HG03025 (cell line): ENCODE measurements around the gene ARPC5L.
"Not testable (repeated sequence)": the region's sequence is repeated elsewhere in the genome, so short reads cannot be mapped to it uniquely, and the experiment has no call there.

Experiments
- ATAC-seq: cut with Tn5 transposase; IDR thresholded peaks from one replicate; pipeline ENCODE4 v1.9.1; 2021; ENCODE audit warnings: mild to moderate bottlenecking, moderate library complexity; ENCODE audit not compliant: unreplicated experiment, low FRiP score

Gene ARPC5L

GRCh38 chr9:124886866-124887492, 25.0 kb downstream of the ARPC5L start:
- ATAC-seq: no peak

GRCh38 chr9:124887832-124888231, 25.9 kb downstream of the ARPC5L start:
- no peak for ATAC-seq

- no peak for ATAC-seq
Measured at GRCh38 chr9:124889006-124889405, 27.1 kb downstream of the ARPC5L start.

- no peak for ATAC-seq
Measured at GRCh38 chr9:124890179-124890578, 28.2 kb downstream of the ARPC5L start.

GRCh38 chr9:124894035-124894740, 32.3 kb downstream of the ARPC5L start:
- ATAC-seq: no peak

- no peak for ATAC-seq
Measured at GRCh38 chr9:124894741-124895170, 32.8 kb downstream of the ARPC5L start.

GRCh38 chr9:124897570-124898460, 35.9 kb downstream of the ARPC5L start:
- ATAC-seq: no peak

GRCh38 chr9:124899845-124900244, 37.9 kb downstream of the ARPC5L start:
- no peak for ATAC-seq

GRCh38 chr9:124906966-124907365, 45.0 kb downstream of the ARPC5L start:
- no peak for ATAC-seq

- ATAC-seq: no peak
Measured at GRCh38 chr9:124908098-124908497, 46.2 kb downstream of the ARPC5L start.

- no peak for ATAC-seq
Measured at GRCh38 chr9:124911766-124912165, 49.8 kb downstream of the ARPC5L start.

GRCh38 chr9:124913378-124913777, 51.4 kb downstream of the ARPC5L start:
- no peak for ATAC-seq

GRCh38 chr9:124914753-124915405, 52.9 kb downstream of the ARPC5L start:
- ATAC-seq: no peak

- ATAC-seq: not testable (repeated sequence)
Measured at GRCh38 chr9:124920394-124920793, 58.5 kb downstream of the ARPC5L start.
